Keratinocyte (primary cell): ENCODE data around the gene SFMBT2. TPM values are rescaled to one million over a fixed set of nuclear protein-coding genes. Genes with fewer than 3 reads are reported as not detected.

Experiments
- DNase-seq: peaks from one replicate; pipeline ENCODE4 v3.0.0-alpha.2; 2011; ENCODE audit warnings: low read depth, missing footprints, low spot score
- FAIRE-seq: peaks from 2 replicates; lab custom pipeline; 2011; peaks lifted over from hg19 to GRCh38; lab: Jason Lieb, UNC
- H2AFZ ChIP-seq: 2 replicates; pipeline ENCODE4 v1.6.0; 2012; ENCODE audit warnings: low read length, control low read depth, inconsistent platforms; ENCODE audit not compliant: control insufficient read depth
- H3K27ac ChIP-seq: 2 replicates; pipeline ENCODE4 v1.5.1; 2011; ENCODE audit warnings: low read length; ENCODE audit not compliant: control insufficient read depth, insufficient read depth
- H3K27me3 ChIP-seq: 3 replicates; pipeline ENCODE4 v1.6.0; 2011; ENCODE audit warnings: low read length; ENCODE audit not compliant: control insufficient read depth, insufficient read depth; ENCODE audit errors: extremely low read depth
- H3K36me3 ChIP-seq, 2 experiments: 2 replicates in 1 of 2; 3 replicates in 1 of 2; pipeline ENCODE4 v1.5.1; 2011; ENCODE audit warnings: low read length in 2 of 2, mild to moderate bottlenecking in 1 of 2; ENCODE audit not compliant: control insufficient read depth in 2 of 2, insufficient read depth in 2 of 2; ENCODE audit errors: extremely low read depth in 1 of 2
- H3K4me1 ChIP-seq: 3 replicates; pipeline ENCODE4 v1.5.1; 2011; ENCODE audit warnings: low read length; ENCODE audit not compliant: control insufficient read depth, insufficient read depth; ENCODE audit errors: extremely low read depth
- H3K4me2 ChIP-seq: 3 replicates; pipeline ENCODE4 v1.6.0; 2011; ENCODE audit warnings: low read depth, low read length; ENCODE audit not compliant: control insufficient read depth, insufficient read depth; ENCODE audit errors: extremely low read depth
- H3K4me3 ChIP-seq, 3 experiments: fragments of 200-600 bp in 1 of 3; sonication (generic) in 1 of 3; 2 replicates in 2 of 3; 3 replicates in 1 of 3; pipeline ENCODE4 v1.5.1; 2011 to 2016; ENCODE audit warnings: low read length in 3 of 3, mild to moderate bottlenecking in 3 of 3, control low read depth in 2 of 3, inconsistent platforms in 1 of 3, low read depth in 1 of 3, mixed read lengths in 1 of 3, mixed run types in 1 of 3, moderate library complexity in 1 of 3; ENCODE audit not compliant: control insufficient read depth in 2 of 3, insufficient read depth in 2 of 3; ENCODE audit errors: extremely low read depth in 1 of 3
- H3K79me2 ChIP-seq: 2 replicates; pipeline ENCODE4 v1.6.0; 2012; ENCODE audit warnings: low read length; ENCODE audit not compliant: control insufficient read depth, insufficient read depth
- H3K9ac ChIP-seq: 3 replicates; pipeline ENCODE4 v1.6.0; 2011; ENCODE audit warnings: low read length; ENCODE audit not compliant: control insufficient read depth, insufficient read depth; ENCODE audit errors: extremely low read depth
- H3K9me1 ChIP-seq: 3 replicates; pipeline ENCODE4 v1.6.0; 2011; ENCODE audit warnings: low read length; ENCODE audit not compliant: control insufficient read depth, insufficient read depth; ENCODE audit errors: extremely low read depth
- H3K9me3 ChIP-seq: 2 replicates; pipeline ENCODE4 v1.5.1; 2012; ENCODE audit warnings: low read depth, low read length; ENCODE audit not compliant: control insufficient read depth
- H4K20me1 ChIP-seq: 3 replicates; pipeline ENCODE4 v1.6.0; 2011; ENCODE audit warnings: low read length; ENCODE audit not compliant: control insufficient read depth, insufficient read depth; ENCODE audit errors: extremely low read depth
- EZH2 ChIP-seq: IDR thresholded peaks from one replicate; pipeline ENCODE4 v1.6.1; 2012; ENCODE audit warnings: inconsistent platforms, mild to moderate bottlenecking, low read length, moderate library complexity
- dilution Hi-C: fragments of 300-500 bp; cut with MboI; formaldehyde crosslinking; loops from one replicate; pipeline ENCODE4 v1.7.0; 2020; ENCODE audit warnings: low sequenced_read_pairs; ENCODE audit not compliant: extremely low pct_ligation_motif_present
- polyA plus RNA-seq, 5 experiments: library from polyadenylated mRNA; depleted of rRNA in 3 of 5; stranded (reverse) in 3 of 5; stranded (forward) in 1 of 5; unstranded in 1 of 5; fragments of >200 nt; gene quantifications; 1 replicate in 1 of 5; 2 replicates in 3 of 5; 3 replicates in 1 of 5; pipeline versions ENCODE4 v1.2.1 to v1.2.3, GENCODE V29; 2011 to 2012; ENCODE audit warnings: missing spikeins in 2 of 5, low read depth in 1 of 5, low replicate concordance in 1 of 5
- TF ChIP-seq, protein P1 (sequence below), 3 experiments: IDR thresholded peaks in 1 of 3; conservative IDR thresholded peaks in 1 of 3; optimal IDR thresholded peaks in 1 of 3; 2 replicates in 2 of 3; 3 replicates in 1 of 3; pipeline versions ENCODE3 to v1.5.1; 2011; ENCODE audit warnings: low read length in 3 of 3, mild to moderate bottlenecking in 3 of 3, moderate library complexity in 2 of 3, control low read depth in 1 of 3, inconsistent platforms in 1 of 3; ENCODE audit not compliant: insufficient read depth in 2 of 3; ENCODE audit errors: extremely low read depth in 1 of 3

Gene SFMBT2
- polyA plus RNA-seq, 1 donor (not counting 4 experiments of a cell fraction or from before 2014, with no cell fraction given): 0.71 TPM

DNA sequence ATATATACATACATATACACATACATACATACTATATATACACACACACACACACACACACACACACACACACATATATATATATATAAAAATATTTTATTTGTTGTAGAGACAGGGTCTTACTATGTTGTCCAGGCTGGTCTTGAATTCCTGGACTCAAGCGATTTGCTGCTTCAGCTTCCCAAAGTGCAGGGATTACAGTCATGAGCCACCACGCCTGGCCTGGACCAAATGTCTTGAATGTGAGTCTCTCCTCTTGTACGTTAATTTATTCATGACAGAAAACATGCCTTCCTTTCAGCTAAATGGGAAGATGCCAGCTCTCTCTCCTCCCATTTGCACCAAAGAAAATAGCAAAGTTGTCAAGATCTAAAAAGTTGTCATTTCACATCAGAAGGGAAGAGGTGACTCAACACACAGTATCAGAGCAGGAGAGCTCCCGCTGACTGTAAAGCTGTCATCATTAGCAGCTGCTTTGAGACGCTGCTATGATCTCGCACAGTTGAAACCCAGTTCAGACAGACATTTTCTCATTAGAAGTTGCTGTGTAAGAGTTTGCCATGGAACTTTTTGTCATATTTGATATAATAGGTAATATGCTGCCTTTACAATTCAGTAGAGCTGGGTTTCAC lies 224.3 kb downstream of the SFMBT2 start:
- Histone ChIP-seq H3K9me1 (no peaks in the 10 kb centered on the region), H3K79me2 (no peaks in the 10 kb centered on the region), H4K20me1 (no peaks in the 10 kb centered on the region), H3K27me3 (no peaks in the 10 kb centered on the region), H3K9me3 (no peaks in the 10 kb centered on the region), H3K9ac (no peak overlapping the region), H3K36me3 (no peaks in the 10 kb centered on the region), H3K4me3 (no peak overlapping the region), H3K4me2 (no peak overlapping the region), H3K4me1 (no peaks in the 10 kb centered on the region), H2AFZ (no peak overlapping the region), H3K27ac (no peak overlapping the region)
- dilution Hi-C loops: no loop called here
- no peak for DNase-seq
- TF ChIP-seq EZH2: no peak
- TF ChIP-seq, protein P1, sequence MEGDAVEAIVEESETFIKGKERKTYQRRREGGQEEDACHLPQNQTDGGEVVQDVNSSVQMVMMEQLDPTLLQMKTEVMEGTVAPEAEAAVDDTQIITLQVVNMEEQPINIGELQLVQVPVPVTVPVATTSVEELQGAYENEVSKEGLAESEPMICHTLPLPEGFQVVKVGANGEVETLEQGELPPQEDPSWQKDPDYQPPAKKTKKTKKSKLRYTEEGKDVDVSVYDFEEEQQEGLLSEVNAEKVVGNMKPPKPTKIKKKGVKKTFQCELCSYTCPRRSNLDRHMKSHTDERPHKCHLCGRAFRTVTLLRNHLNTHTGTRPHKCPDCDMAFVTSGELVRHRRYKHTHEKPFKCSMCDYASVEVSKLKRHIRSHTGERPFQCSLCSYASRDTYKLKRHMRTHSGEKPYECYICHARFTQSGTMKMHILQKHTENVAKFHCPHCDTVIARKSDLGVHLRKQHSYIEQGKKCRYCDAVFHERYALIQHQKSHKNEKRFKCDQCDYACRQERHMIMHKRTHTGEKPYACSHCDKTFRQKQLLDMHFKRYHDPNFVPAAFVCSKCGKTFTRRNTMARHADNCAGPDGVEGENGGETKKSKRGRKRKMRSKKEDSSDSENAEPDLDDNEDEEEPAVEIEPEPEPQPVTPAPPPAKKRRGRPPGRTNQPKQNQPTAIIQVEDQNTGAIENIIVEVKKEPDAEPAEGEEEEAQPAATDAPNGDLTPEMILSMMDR (optimal IDR thresholded peaks at IDR 0.05 in 1 of 3, IDR thresholded peaks at IDR 0.05 in 1 of 3, conservative IDR thresholded peaks at IDR 0.05 in 1 of 3; ENCODE audit: extremely low read depth in 1 of 3, insufficient read depth in 2 of 3, low read length in 3 of 3): no peak
- FAIRE-seq: no peak

DNA sequence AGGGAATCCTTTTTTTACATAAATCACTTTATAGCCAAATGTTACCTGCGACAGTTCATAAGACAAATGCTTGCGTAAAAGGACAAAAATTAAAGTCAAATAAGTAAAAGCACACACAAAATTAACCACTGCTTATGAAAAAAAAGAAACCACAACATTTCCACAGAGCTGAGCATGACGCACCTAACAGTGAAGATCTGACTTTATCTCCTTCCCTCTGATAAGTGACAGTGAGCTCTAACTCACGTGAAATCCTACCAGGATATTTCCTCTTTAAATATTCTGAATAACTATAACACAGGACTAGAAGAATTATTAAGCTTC lies 225.5 kb downstream of the SFMBT2 start:
- DNase-seq: no peak
- H3K9ac ChIP-seq: no peak overlapping the region
- H3K27ac ChIP-seq: no peak overlapping the region
- H3K9me1 ChIP-seq: no peaks in the 10 kb centered on the region
- H3K36me3 ChIP-seq: no peaks in the 10 kb centered on the region
- no peaks in the 10 kb centered on the region for H4K20me1 ChIP-seq
- H3K4me3 ChIP-seq: no peak overlapping the region
- FAIRE-seq: no peak
- no peaks in the 10 kb centered on the region for H3K79me2 ChIP-seq
- no peaks in the 10 kb centered on the region for H3K9me3 ChIP-seq
- no peak for TF ChIP-seq EZH2
- TF ChIP-seq, protein P1 (optimal IDR thresholded peaks at IDR 0.05 in 1 of 3, IDR thresholded peaks at IDR 0.05 in 1 of 3, conservative IDR thresholded peaks at IDR 0.05 in 1 of 3; ENCODE audit: extremely low read depth in 1 of 3, insufficient read depth in 2 of 3, low read length in 3 of 3): no peak
- no peak overlapping the region for H3K4me2 ChIP-seq
- dilution Hi-C loops: no loop called here
- no peak overlapping the region for H2AFZ ChIP-seq
- H3K4me1 ChIP-seq: no peaks in the 10 kb centered on the region
- no peaks in the 10 kb centered on the region for H3K27me3 ChIP-seq
